ENCODE measurements around the gene SLC25A23.
A peak's percentile ranks its signal among the peaks of the same experiment; 100 is the strongest.
"Not testable (repeated sequence)": the region's sequence is repeated elsewhere in the genome, so short reads cannot be mapped to it uniquely, and the experiment has no call there.

The SLC25A23 gene

GRCh38 chr19:6400062-6400944, 59.3 kb downstream of the SLC25A23 start:
- DNase-seq, result not testable (repeated sequence)

- no peak for DNase-seq
Observed at GRCh38 chr19:6396305-6396704, 63.3 kb downstream of the SLC25A23 start.

- no peak for DNase-seq
Observed at GRCh38 chr19:6394831-6395230, 64.8 kb downstream of the SLC25A23 start.

- DNase-seq, result peak; percentile 84
Observed at GRCh38 chr19:6393983-6394412, 65.6 kb downstream of the SLC25A23 start.

GRCh38 chr19:6393074-6393982, 66.3 kb downstream of the SLC25A23 start, which contains the start of gene GTF2F1:
Gene GTF2F1 (minus strand): TSS chr19:6393164. CDS start chr19:6392995, 169 bp downstream.
- DNase-seq, result peak; percentile 95

GRCh38 chr19:6392221-6393073, 67.1 kb downstream of the SLC25A23 start:
- no peak for DNase-seq
